H1 (cell line): Measurements from ENCODE around the gene EED. TPM values are rescaled to one million over a fixed set of nuclear protein-coding genes. Genes with fewer than 3 reads are reported as not detected.

ENCODE experiments used
- CTCF ChIA-PET: fragments of 300-600 bp; sonication (Branson Sonifier 250); formaldehyde crosslinking; loops from one replicate; lab custom pipeline; 2021; ENCODE audit not compliant: partially characterized antibody; lab: Charles Lee
- POLR2A ChIA-PET: fragments of 300-600 bp; sonication (Branson Sonifier 250); formaldehyde crosslinking; loops from one replicate; lab custom pipeline; 2021; ENCODE audit warnings: inconsistent platforms; ENCODE audit not compliant: partially characterized antibody; lab: Charles Lee
- DNase-seq, 2 experiments: peaks; one replicate each; pipeline versions ENCODE4 v3.0.0 to v3.0.0-alpha.2; 2010 to 2022; ENCODE audit warnings: low spot score in 2 of 2, low read depth in 1 of 2, mixed read lengths in 1 of 2
- FAIRE-seq: peaks from 2 replicates; lab custom pipeline; 2011; peaks lifted over from hg19 to GRCh38; lab: Jason Lieb, UNC
- H2AFZ ChIP-seq: 2 replicates; pipeline ENCODE4 v1.8.1; 2012; ENCODE audit warnings: low read length, inconsistent platforms
- H2AK5ac ChIP-seq: 2 replicates; pipeline ENCODE4 v1.6.1; 2013; ENCODE audit warnings: low read depth, low read length
- H2BK120ac ChIP-seq: replicated peaks from 2 replicates; pipeline ENCODE3; 2013; ENCODE audit warnings: low read depth, low read length, inconsistent platforms
- H2BK12ac ChIP-seq: 2 replicates; pipeline ENCODE4 v1.6.1; 2013; ENCODE audit warnings: low read depth, low read length
- H2BK15ac ChIP-seq: 2 replicates; pipeline ENCODE4 v1.6.1; 2013; ENCODE audit warnings: low read length
- H2BK20ac ChIP-seq: 2 replicates; pipeline ENCODE4 v1.6.1; 2013; ENCODE audit warnings: low read length
- H2BK5ac ChIP-seq: 2 replicates; pipeline ENCODE4 v1.6.1; 2013; ENCODE audit warnings: low read depth, low read length
- H3K14ac ChIP-seq: 2 replicates; pipeline ENCODE4 v1.6.1; 2013; ENCODE audit warnings: inconsistent platforms; ENCODE audit not compliant: insufficient read length
- H3K18ac ChIP-seq: 2 replicates; pipeline ENCODE4 v1.6.1; 2013; ENCODE audit warnings: low read length; ENCODE audit errors: extremely low read depth
- H3K23ac ChIP-seq: 2 replicates; pipeline ENCODE4 v1.6.1; 2013; ENCODE audit warnings: inconsistent platforms; ENCODE audit not compliant: insufficient read length
- H3K23me2 ChIP-seq: 2 replicates; pipeline ENCODE4 v1.6.1; 2013; ENCODE audit warnings: low read depth, low read length
- H3K27ac ChIP-seq: 2 replicates; pipeline ENCODE4 v1.6.1; 2011; ENCODE audit warnings: low read depth, low read length, inconsistent platforms
- H3K27me3 ChIP-seq, 4 experiments: replicated peaks in 1 of 4; 1 replicate in 1 of 4; 2 replicates in 3 of 4; pipeline versions ENCODE4 v1.6.1 to v1.8.1; 2011 to 2013; ENCODE audit warnings: low read length in 3 of 4, mild to moderate bottlenecking in 3 of 4, inconsistent platforms in 2 of 4, mixed read lengths in 2 of 4, moderate library complexity in 1 of 4; ENCODE audit not compliant: control insufficient read depth in 3 of 4, insufficient read depth in 3 of 4; ENCODE audit errors: extremely low read depth in 1 of 4
- H3K36me3 ChIP-seq, 4 experiments: 2 replicates each; pipeline versions ENCODE4 v1.6.1 to v1.8.1; 2011 to 2013; ENCODE audit warnings: mild to moderate bottlenecking in 4 of 4, low read length in 3 of 4, moderate library complexity in 2 of 4, control low read depth in 1 of 4, inconsistent platforms in 1 of 4; ENCODE audit not compliant: insufficient read depth in 4 of 4, control insufficient read depth in 2 of 4
- H3K4ac ChIP-seq: replicated peaks from 2 replicates; pipeline ENCODE3; 2013; ENCODE audit warnings: low read length, low read depth, mixed read lengths, inconsistent platforms; ENCODE audit not compliant: insufficient read length
- H3K4me1 ChIP-seq, 4 experiments: replicated peaks in 1 of 4; 1 replicate in 1 of 4; 2 replicates in 3 of 4; pipeline versions ENCODE4 v1.6.1 to v1.8.1; 2011 to 2013; ENCODE audit warnings: low read length in 3 of 4, inconsistent platforms in 2 of 4, mixed read lengths in 1 of 4; ENCODE audit not compliant: insufficient read depth in 4 of 4, control insufficient read depth in 3 of 4
- H3K4me2 ChIP-seq, 2 experiments: 2 replicates each; pipeline versions ENCODE4 v1.6.1 to v1.8.1; 2011 to 2013; ENCODE audit warnings: low read depth in 2 of 2, low read length in 2 of 2, control low read depth in 1 of 2, inconsistent platforms in 1 of 2, mild to moderate bottlenecking in 1 of 2; ENCODE audit not compliant: insufficient read depth in 1 of 2
- H3K4me3 ChIP-seq, 4 experiments: fragments of 200-600, 300-600 bp in 1 of 4; sonication (generic), shearing (Covaris generic), sonication (Bioruptor Twin) in 1 of 4; 2 replicates each; pipeline versions ENCODE4 v1.5.1 to v1.8.1; 2011 to 2016; ENCODE audit warnings: low read length in 4 of 4, low read depth in 3 of 4, control low read depth in 2 of 4, inconsistent platforms in 2 of 4, mild to moderate bottlenecking in 2 of 4, mixed read lengths in 1 of 4, moderate library complexity in 1 of 4; ENCODE audit not compliant: insufficient read depth in 2 of 4; ENCODE audit errors: extremely low read depth in 1 of 4
- H3K56ac ChIP-seq: replicated peaks from 2 replicates; pipeline ENCODE3; 2013; ENCODE audit warnings: low read depth, mild to moderate bottlenecking, mixed read lengths, low read length, inconsistent platforms; ENCODE audit not compliant: insufficient read length
- H3K79me1 ChIP-seq: 2 replicates; pipeline ENCODE4 v1.6.1; 2013; ENCODE audit warnings: low read depth, low read length, control low read depth
- H3K79me2 ChIP-seq, 2 experiments: 2 replicates each; pipeline versions ENCODE4 v1.6.1 to v1.8.1; 2012 to 2013; ENCODE audit warnings: low read length in 2 of 2, mild to moderate bottlenecking in 2 of 2, inconsistent platforms in 1 of 2; ENCODE audit not compliant: insufficient read depth in 2 of 2, control insufficient read depth in 1 of 2
- H3K9ac ChIP-seq, 4 experiments: replicated peaks in 1 of 4; 1 replicate in 1 of 4; 2 replicates in 3 of 4; pipeline versions ENCODE4 v1.6.1 to v1.8.1; 2011 to 2013; ENCODE audit warnings: low read depth in 3 of 4, low read length in 3 of 4, control low read depth in 2 of 4, mild to moderate bottlenecking in 2 of 4, moderate library complexity in 2 of 4, inconsistent platforms in 1 of 4; ENCODE audit errors: extremely low read depth in 1 of 4
- H3K9me3 ChIP-seq, 2 experiments: 2 replicates each; pipeline versions ENCODE4 v1.6.1 to v1.8.1; 2012 to 2013; ENCODE audit warnings: mild to moderate bottlenecking in 2 of 2, moderate library complexity in 2 of 2, control low read depth in 1 of 2, inconsistent platforms in 1 of 2, low read depth in 1 of 2, low read length in 1 of 2, mixed read lengths in 1 of 2; ENCODE audit not compliant: insufficient read depth in 2 of 2
- H4K20me1 ChIP-seq, 2 experiments: replicated peaks in 1 of 2; 2 replicates each; pipeline versions ENCODE3 to v1.8.1; 2011 to 2013; ENCODE audit warnings: inconsistent platforms in 2 of 2, low read length in 2 of 2, mild to moderate bottlenecking in 1 of 2; ENCODE audit not compliant: insufficient read depth in 2 of 2, control insufficient read depth in 1 of 2
- H4K5ac ChIP-seq: 2 replicates; pipeline ENCODE4 v1.6.1; 2013; ENCODE audit warnings: low read length, low read depth, mixed read lengths, inconsistent platforms; ENCODE audit not compliant: insufficient read length
- H4K8ac ChIP-seq: 2 replicates; pipeline ENCODE4 v1.8.0; 2013; ENCODE audit warnings: mild to moderate bottlenecking, moderate library complexity, low read length, inconsistent platforms; ENCODE audit not compliant: insufficient read depth; ENCODE audit errors: extremely low read depth
- H4K91ac ChIP-seq: replicated peaks from 2 replicates; pipeline ENCODE3; 2013; ENCODE audit warnings: low read length, mixed read lengths, inconsistent platforms; ENCODE audit not compliant: insufficient read length
- BCL11A ChIP-seq, 2 experiments: IDR thresholded peaks; one replicate each; pipeline ENCODE4 v1.6.1; 2011; ENCODE audit warnings: low read depth in 2 of 2, low read length in 2 of 2, mild to moderate bottlenecking in 2 of 2
- CBX5 ChIP-seq: fragments of 300-800, 300-1000 bp; sonication (generic); IDR thresholded peaks from 2 replicates; pipeline ENCODE4 v1.7.1; 2016; ENCODE audit warnings: antibody characterized with exemption, low read length, low read depth
- CBX8 ChIP-seq: fragments of 300-800, 300-1000 bp; sonication (generic); IDR thresholded peaks from 2 replicates; pipeline ENCODE4 v1.7.1; 2016; ENCODE audit warnings: low read depth, low read length, borderline replicate concordance
- CHD1 ChIP-seq: IDR thresholded peaks from 2 replicates; pipeline ENCODE4 v1.6.1; 2012; ENCODE audit warnings: low read depth, low read length, improper control_type of control experiment
- HDAC2 ChIP-seq, 2 experiments: fragments of 300-600 bp in 1 of 2; sonication (generic) in 1 of 2; IDR thresholded peaks; 2 replicates each; pipeline ENCODE4 v1.6.1; 2011 to 2012; ENCODE audit warnings: low read depth in 2 of 2, low read length in 2 of 2, mild to moderate bottlenecking in 2 of 2, moderate library complexity in 2 of 2, borderline replicate concordance in 1 of 2, inconsistent platforms in 1 of 2
- KDM4A ChIP-seq: IDR thresholded peaks from one replicate; pipeline ENCODE4 v1.7.1; 2012; ENCODE audit warnings: low read depth, mild to moderate bottlenecking, moderate library complexity, low read length, inconsistent platforms; ENCODE audit not compliant: severe bottlenecking
- NRF1 ChIP-seq: IDR thresholded peaks from 2 replicates; pipeline ENCODE4 v1.6.1; 2011; ENCODE audit warnings: mild to moderate bottlenecking, low read depth, low read length, improper control_type of control experiment
- POLR2A ChIP-seq, 2 experiments: IDR thresholded peaks; 1 replicate in 1 of 2; 2 replicates in 1 of 2; pipeline ENCODE4 v1.6.1; 2011; ENCODE audit warnings: low read depth in 2 of 2, low read length in 2 of 2, mild to moderate bottlenecking in 2 of 2; ENCODE audit errors: control extremely low read depth in 1 of 2
- RNF2 ChIP-seq: fragments of 200-900, 300-1000 bp; sonication (generic); IDR thresholded peaks from 2 replicates; pipeline ENCODE4 v1.7.1; 2016; ENCODE audit warnings: borderline replicate concordance, low read depth, mild to moderate bottlenecking, antibody characterized with exemption, low read length; ENCODE audit not compliant: poor library complexity, severe bottlenecking; ENCODE audit errors: missing control alignments
- YY1 ChIP-seq: IDR thresholded peaks from 2 replicates; pipeline ENCODE4 v1.6.1; 2011; ENCODE audit warnings: low read depth, mild to moderate bottlenecking, low read length
- WGBS, 2 experiments: shearing (Covaris generic) in 1 of 2; methylation state at CpG; one replicate each; pipeline versions ENCODE4 v1.1.6 to v1.1.7; 2013 to 2015; ENCODE audit warnings: low lambda C conversion rate in 2 of 2, mixed read lengths in 2 of 2, inconsistent platforms in 1 of 2, low coverage in 1 of 2, missing lambda C conversion rate in 1 of 2; ENCODE audit not compliant: insufficient replicate concordance in 2 of 2, insufficient coverage in 1 of 2, insufficient read length in 1 of 2; ENCODE audit errors: extremely low coverage in 1 of 2, missing lambda C conversion rate in 1 of 2; 5-methylcytosine and 5-hydroxymethylcytosine counted together
- polyA plus RNA-seq, 7 experiments: library from polyadenylated mRNA; depleted of rRNA in 3 of 7; stranded (reverse) in 5 of 7; unstranded in 2 of 7; fragments of >200 nt in 5 of 7; fragments of 200-250 nt in 2 of 7; gene quantifications; 1 replicate in 5 of 7; 2 replicates in 1 of 7; 4 replicates in 1 of 7; pipeline versions ENCODE4 v1.2.1 to v1.2.3, GENCODE V29; 2011 to 2013; ENCODE audit warnings: missing spikeins in 2 of 7, mixed read lengths in 2 of 7
- total RNA-seq: library from RNA; stranded (reverse); fragmentation: NEBNext Ultra II Directional; extraction: Animal tissue kit (Norgen Biotek cat#: 25700); gene quantifications from 2 replicates; pipeline ENCODE4 v1.2.1, GENCODE V29; 2021
- TF ChIP-seq, protein P1 (sequence below): IDR thresholded peaks from 2 replicates; pipeline ENCODE4 v1.6.1; 2011; ENCODE audit warnings: low read length, improper control_type of control experiment

EED gene
- total and polyA plus RNA-seq, 2 of the 8 experiments (the other 6 are each of a cell fraction or from before 2014, with no cell fraction given) = 12.6 to 26.9 TPM

DNA sequence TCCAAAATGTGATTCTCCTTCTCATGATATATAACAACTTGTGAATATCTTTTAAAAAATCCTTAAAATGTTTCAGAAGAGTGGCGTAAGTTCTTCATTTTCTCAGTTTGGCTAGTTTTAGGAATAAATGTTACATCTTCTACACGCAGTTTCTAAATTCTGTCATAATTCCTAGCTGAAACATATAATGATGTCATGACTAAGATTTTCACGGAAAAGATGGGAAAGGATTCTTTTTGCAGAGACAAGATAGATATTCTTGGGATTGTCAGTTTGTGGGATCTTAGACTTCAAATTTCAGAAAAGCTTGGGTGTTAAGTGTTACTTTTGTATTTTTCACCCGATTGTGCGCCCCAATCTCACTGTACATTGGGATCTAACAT is 1.7 kb downstream of the EED start:
- no peak overlapping the region for H3K18ac ChIP-seq
- no peaks in the 10 kb centered on the region for H3K79me1 ChIP-seq
- H2BK120ac ChIP-seq = no peak overlapping the region
- POLR2A ChIA-PET = interaction anchor here (1.9 kb wide), 1 partner anchor 9 kb away, joined by 7 read pairs; no protein-coding TSS in a partner anchor
- FAIRE-seq (no peak), DNase-seq (no peak)
- 64% methylated on average over 5 of the region's 5 CpGs; no CpG with 5 or more reads in 1 of the 2 experiments for WGBS, 2 experiments
- H3K56ac ChIP-seq = no peak overlapping the region
- H3K27me3 ChIP-seq = no peaks in the 10 kb centered on the region
- H4K91ac ChIP-seq = no peak overlapping the region
- H3K27ac ChIP-seq = no peak overlapping the region
- peak overlapping the region; percentile 67 to 85 for H3K4me2 ChIP-seq
- no peak overlapping the region for H3K23ac ChIP-seq
- peaks cover 0 to 11% (median 5%) of the 10 kb centered on the region in 4 experiments; a peak in 5 of 7 replicates for H3K4me1 ChIP-seq
- no peaks in the 10 kb centered on the region for H3K23me2 ChIP-seq
- no peak overlapping the region for H3K9ac ChIP-seq
- no peak overlapping the region for H4K8ac ChIP-seq
- no peak overlapping the region for H3K14ac ChIP-seq
- no peak overlapping the region for H3K4ac ChIP-seq
- H3K4me3 ChIP-seq = peak overlapping the region; percentile 80 to 96 (median 92)
- H3K9me3 ChIP-seq = no peaks in the 10 kb centered on the region
- H2BK5ac ChIP-seq = no peak overlapping the region
- no peak overlapping the region for H2BK20ac ChIP-seq
- CTCF ChIA-PET = interaction anchor here (0.7 to 1.6 kb wide), 2 partner anchors 45 to 204 kb away, joined by 3 to 4 read pairs; no protein-coding TSS in a partner anchor
- H3K36me3 ChIP-seq = no peaks in the 10 kb centered on the region; a peak in 1 of 8 replicates
- peaks cover 0 to 59% of the 10 kb centered on the region in 2 experiments; a peak in 2 of 4 replicates for H3K79me2 ChIP-seq
- no peak overlapping the region for H2BK15ac ChIP-seq
- no peak overlapping the region for H2BK12ac ChIP-seq
- H4K5ac ChIP-seq = no peak overlapping the region
- H2AFZ ChIP-seq = no peak overlapping the region
- H4K20me1 ChIP-seq = peaks cover 0 to 1% of the 10 kb centered on the region in 2 experiments
- no peak overlapping the region for H2AK5ac ChIP-seq
- TF ChIP-seq NRF1 (no peak), CHD1 (no peak), RNF2 (no peak), CBX5 (no peak), CBX8 (no peak), POLR2A (IDR thresholded peaks at IDR 0.05; ENCODE audit: control extremely low read depth in 1 of 2, low read depth in 2 of 2, low read length in 2 of 2) (no peak), HDAC2 (IDR thresholded peaks at IDR 0.05; ENCODE audit: borderline replicate concordance in 1 of 2, low read depth in 2 of 2, low read length in 2 of 2) (no peak), BCL11A (IDR thresholded peaks at IDR 0.05; ENCODE audit: low read depth in 2 of 2, low read length in 2 of 2) (no peak), KDM4A (no peak), YY1 (no peak)
- TF ChIP-seq, protein P1, sequence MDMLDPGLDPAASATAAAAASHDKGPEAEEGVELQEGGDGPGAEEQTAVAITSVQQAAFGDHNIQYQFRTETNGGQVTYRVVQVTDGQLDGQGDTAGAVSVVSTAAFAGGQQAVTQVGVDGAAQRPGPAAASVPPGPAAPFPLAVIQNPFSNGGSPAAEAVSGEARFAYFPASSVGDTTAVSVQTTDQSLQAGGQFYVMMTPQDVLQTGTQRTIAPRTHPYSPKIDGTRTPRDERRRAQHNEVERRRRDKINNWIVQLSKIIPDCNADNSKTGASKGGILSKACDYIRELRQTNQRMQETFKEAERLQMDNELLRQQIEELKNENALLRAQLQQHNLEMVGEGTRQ = no peak
